Glomerular endothelial cell (primary cell): ENCODE data around the gene GPN1. TPM values are rescaled to one million over a fixed set of nuclear protein-coding genes. Genes with fewer than 3 reads are reported as not detected.
"Not testable (repeated sequence)": the region's sequence is repeated elsewhere in the genome, so short reads cannot be mapped to it uniquely, and the experiment has no call there.

Experiments used
- DNase-seq: peaks from one replicate; pipeline ENCODE4 v3.0.0-alpha.2; 2011; ENCODE audit warnings: low read depth, low spot score; ENCODE audit errors: extremely low read depth
- total RNA-seq: library from RNA; depleted of rRNA; stranded (reverse); fragments of >200 nt; gene quantifications from 2 replicates; pipeline ENCODE4 v1.2.3, GENCODE V29; 2015

The GPN1 gene
- total RNA-seq, 1 donor from 2014 or later = 32.7 TPM

GRCh38 chr2:27626921-27627320 lies 1.9 kb upstream of the GPN1 start:
- DNase-seq = not testable (repeated sequence)

GRCh38 chr2:27627963-27628766 lies 685 bp upstream of the GPN1 start:
- DNase-seq = no peak

GRCh38 chr2:27630257-27630656 lies 1.4 kb downstream of the GPN1 start:
- DNase-seq = not testable (repeated sequence)

GRCh38 chr2:27634291-27634690 lies 5.4 kb downstream of the GPN1 start:
- DNase-seq = no peak

GRCh38 chr2:27636766-27637165 lies 7.9 kb downstream of the GPN1 start:
- no peak for DNase-seq

GRCh38 chr2:27638037-27638637 lies 9.3 kb downstream of the GPN1 start:
- no peak for DNase-seq

GRCh38 chr2:27638709-27639108 lies 9.9 kb downstream of the GPN1 start:
- no peak for DNase-seq

- DNase-seq = no peak
These were observed 11.9 kb downstream of the GPN1 start for GRCh38 chr2:27640722-27641245.

GRCh38 chr2:27645197-27645596 lies 16.3 kb downstream of the GPN1 start:
- no peak for DNase-seq

GRCh38 chr2:27647289-27647688 lies 18.4 kb downstream of the GPN1 start:
- no peak for DNase-seq

GRCh38 chr2:27647737-27648136 lies 18.9 kb downstream of the GPN1 start:
- DNase-seq = no peak

GRCh38 chr2:27651056-27651455 lies 22.2 kb downstream of the GPN1 start:
- DNase-seq = no peak

- DNase-seq = no peak
These were observed 23.5 kb downstream of the GPN1 start for GRCh38 chr2:27652341-27652740.

- no peak for DNase-seq
These were observed 23.9 kb downstream of the GPN1 start for GRCh38 chr2:27652790-27653189.

- no peak for DNase-seq
These were observed 24.5 kb downstream of the GPN1 start for GRCh38 chr2:27653397-27653796.

GRCh38 chr2:27655155-27655951 lies 26.5 kb downstream of the GPN1 start:
- DNase-seq = no peak

GRCh38 chr2:27661371-27661770 lies 32.5 kb downstream of the GPN1 start:
- no peak for DNase-seq

GRCh38 chr2:27663285-27664153 lies 34.7 kb downstream of the GPN1 start, which contains the start of the genes SLC4A1AP and SUPT7L:
TSS of gene SLC4A1AP (plus strand) at chr2:27663889. CDS start at chr2:27663915, 26 bp downstream.
TSS of gene SUPT7L (minus strand) at chr2:27663614. CDS start at chr2:27662192, 1,422 bp downstream.
- peak; percentile 80 for DNase-seq

- no peak for DNase-seq
These were observed 35.3 kb downstream of the GPN1 start for GRCh38 chr2:27664154-27664574.
